CD4-positive, alpha-beta T cell treated with Interleukin-12 subunit alpha and Interleukin-12 subunit beta, for 1 hour (primary cell): Measurements from ENCODE around the gene MAPK12.

Experiments
- DNase-seq: peaks from one replicate; pipeline ENCODE4 v3.0.0-alpha.2; 2020

Gene MAPK12

DNA sequence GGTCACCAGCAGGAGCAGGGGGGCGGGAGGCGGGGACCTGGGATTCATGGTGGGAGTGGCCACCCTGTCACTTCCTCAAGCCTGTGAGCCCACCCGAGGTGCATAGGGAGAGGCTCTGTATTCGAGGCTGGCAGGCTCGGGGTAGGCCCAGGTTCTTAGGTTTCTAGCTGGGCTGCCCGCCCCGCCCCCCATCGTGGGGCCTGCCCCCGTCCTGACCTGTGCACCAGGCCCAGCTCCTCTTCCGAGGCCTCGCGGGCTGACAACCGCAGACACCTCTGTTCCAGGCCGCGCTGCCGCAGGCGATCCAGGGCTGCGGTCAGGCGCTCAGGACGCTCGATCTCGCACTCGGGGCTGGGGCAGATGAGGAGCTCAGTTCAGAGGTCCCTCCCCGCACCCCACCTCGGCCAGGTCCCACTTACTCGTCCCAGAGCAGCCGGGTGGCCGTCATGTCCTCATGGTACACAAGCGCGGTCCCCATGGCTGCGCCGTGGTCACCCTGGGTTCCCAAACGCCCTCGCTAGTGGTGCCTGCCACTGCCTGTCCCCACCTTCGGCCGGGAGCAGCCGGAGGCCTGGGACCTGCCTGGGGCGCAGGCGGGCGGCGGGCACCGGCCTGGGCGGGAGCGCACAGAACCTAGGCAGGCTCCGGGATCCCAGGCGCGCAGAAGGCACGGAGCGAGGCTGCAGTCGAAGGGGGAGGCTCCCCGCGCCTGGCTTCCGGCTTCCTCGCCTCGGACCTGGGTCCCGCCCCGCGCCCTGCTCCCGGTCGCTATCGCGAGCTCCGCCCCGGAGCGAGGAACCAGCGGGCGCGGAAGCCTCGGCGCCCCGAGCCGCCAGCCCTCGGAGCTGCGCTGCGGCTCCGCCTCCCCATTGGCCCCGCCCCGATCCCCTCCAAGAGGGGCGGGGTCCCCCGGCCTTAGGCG, 10.7 kb downstream of the MAPK12 start, which contains the start of gene HDAC10:
TSS of gene HDAC10 (minus strand) at position 711 of the 922 bp plus-strand sequence. CDS start at position 478, 233 bp downstream.
- DNase-seq = peak; percentile 86

GRCh38 chr22:50250249-50250554, 11.3 kb downstream of the MAPK12 start:
- no peak for DNase-seq

GRCh38 chr22:50249341-50250248, 11.9 kb downstream of the MAPK12 start:
- DNase-seq = no peak

DNA sequence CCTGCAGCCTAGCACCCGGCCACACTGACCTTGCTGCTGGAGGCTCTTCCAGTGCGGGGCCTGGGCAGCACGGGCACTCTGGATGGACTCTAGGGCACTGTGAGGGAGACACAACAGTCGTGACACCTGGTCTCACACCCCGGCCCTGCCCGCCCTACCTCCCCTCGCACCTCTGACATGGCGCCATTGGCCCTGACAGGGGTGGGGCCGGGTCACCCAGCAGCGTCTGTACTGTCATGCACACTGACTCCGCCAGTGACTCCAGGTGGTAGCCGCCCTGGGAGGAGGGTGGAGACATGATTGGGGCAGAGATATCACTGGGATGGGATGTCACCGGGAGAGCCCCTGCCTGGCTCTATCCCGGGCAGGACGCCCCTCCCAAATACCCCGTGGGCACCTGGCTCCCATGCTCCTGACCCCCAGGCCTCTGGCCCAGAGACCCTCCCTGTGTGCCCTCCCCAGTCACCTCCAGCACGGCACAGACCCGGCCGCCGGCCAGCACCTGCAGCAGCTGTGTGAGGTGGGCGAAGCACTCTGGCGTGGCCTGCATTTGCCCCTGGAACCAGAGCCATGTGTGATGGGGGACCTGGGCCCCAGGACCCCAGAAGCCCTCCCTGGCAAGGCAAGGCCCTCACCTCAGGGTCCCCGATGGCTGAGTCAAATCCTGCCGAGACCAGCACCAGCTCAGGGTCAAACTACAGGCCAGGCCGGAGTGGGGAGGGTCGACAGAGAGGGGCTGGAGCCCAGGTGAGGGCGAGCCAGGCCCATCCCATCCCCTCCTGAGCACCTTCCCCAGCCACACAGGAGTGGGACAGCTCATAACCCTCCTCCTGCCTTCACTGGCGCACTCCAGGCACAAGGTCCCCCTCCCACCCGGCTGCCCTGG, 13.0 kb downstream of the MAPK12 start:
- DNase-seq = no peak

- peak; percentile 81 for DNase-seq
Observed at GRCh38 chr22:50247748-50248147, 13.7 kb downstream of the MAPK12 start.

- DNase-seq = no peak
Observed at GRCh38 chr22:50246242-50247175, 15.0 kb downstream of the MAPK12 start.

GRCh38 chr22:50245214-50246072, 16.0 kb downstream of the MAPK12 start:
- DNase-seq = no peak

GRCh38 chr22:50244420-50245213, 16.9 kb downstream of the MAPK12 start, which contains the start of gene TUBGCP6:
Gene TUBGCP6, minus strand, starts transcription at chr22:50245023. Its CDS starts 564 bp downstream, at chr22:50244459.
- peak; percentile 92 for DNase-seq

DNA sequence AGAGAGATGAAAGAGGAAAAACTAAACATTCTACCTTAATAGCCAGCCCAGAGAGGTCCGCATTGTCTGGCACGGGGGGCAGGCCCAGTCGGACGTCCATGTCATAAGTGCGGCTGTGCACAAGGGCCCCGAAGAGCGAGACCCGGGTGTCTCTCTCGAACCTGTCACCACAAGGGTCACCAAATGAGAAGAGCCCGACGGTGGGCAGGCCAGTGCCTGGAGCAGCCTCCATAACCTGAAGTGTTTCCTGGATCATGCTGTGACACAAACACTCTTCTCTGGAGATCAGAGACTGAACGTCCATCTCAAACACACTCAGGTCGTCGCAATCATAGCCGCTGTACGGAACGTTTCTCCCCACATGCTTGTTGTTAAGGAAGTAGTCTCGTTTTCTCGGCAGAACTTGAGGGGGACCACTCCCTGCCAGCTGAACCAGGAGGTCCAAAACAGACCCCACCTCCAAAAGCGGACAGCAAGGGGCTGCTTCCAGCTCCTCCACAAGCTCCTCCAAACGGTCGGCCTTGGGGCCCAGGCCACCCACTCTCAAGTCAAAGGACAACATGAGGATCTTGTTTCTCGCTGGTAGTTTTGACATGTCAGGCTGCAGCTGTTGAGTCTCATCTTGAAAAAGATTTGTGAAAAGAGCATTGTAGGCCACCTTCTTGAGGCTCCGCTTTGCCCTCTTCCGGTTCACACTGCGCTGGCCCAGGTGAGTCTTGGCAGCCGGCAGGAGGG, 17.6 kb downstream of the MAPK12 start:
- no peak for DNase-seq

DNA sequence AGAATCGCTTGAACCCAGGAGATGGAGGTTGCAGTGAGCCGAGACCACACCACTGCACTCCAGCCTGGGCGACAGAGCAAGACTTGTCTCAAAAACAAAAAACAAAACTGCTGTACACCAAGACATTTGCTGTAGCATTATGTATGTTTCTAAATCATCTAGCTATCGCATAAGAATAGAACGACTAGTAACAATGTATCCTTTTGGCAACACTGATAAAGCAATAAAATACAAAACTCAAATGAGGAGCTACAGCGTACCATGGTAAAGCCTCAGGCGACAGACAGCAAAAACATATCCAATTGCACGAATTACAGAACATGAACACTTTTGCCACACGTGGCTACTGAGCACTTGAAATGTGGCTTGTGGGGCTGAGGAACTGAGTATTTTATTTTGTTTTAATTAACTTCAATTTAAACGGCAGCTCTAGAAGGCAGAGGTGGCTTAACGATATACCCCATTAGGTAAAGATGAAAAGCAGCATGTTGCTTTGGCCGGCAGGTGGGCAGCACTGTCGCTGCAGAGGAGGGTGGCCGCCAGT, 19.0 kb downstream of the MAPK12 start:
- DNase-seq = no peak

DNA sequence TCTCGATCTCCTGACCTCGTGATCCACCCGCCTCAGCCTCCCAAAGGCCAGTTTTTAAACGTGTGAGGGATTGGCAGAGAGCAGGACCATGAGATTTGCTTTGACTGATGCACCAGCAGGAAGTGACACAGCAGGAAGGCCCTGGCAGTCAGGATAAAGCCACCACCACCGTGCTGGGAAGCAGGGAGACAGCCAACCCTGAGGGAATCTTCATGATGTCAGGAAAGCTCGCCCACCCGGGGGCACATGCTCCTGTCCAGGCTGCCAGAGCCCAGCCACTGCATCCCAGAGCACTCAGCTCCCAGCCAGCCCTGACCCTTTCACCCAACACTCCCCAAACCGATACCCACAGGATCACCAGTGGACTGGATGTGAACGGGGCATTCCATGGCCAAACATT, 22.7 kb downstream of the MAPK12 start:
- no peak for DNase-seq

GRCh38 chr22:50236731-50237409, 24.6 kb downstream of the MAPK12 start:
- DNase-seq = no peak

DNA sequence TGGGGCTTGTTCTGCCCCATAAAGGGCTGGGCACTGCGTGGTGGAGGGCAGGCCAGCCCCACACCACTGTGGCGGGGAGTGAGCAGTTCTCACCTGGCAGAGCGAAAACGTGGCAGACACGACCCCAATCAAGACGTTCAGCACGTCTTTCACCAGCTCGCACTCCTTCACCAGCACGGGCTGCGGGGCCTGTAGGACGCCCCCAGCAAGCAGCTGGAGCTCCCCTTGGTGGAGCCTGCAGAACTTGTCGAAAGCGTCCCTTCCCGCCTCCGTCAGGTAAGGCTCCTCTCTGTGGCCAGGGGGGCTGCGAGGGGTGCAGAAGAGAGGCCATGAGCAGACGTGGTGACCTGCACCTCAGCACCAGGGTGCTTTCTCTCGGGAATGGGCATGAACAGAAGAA, 28.3 kb downstream of the MAPK12 start:
- DNase-seq = no peak

GRCh38 chr22:50232481-50233151, 28.9 kb downstream of the MAPK12 start:
- no peak for DNase-seq

DNA sequence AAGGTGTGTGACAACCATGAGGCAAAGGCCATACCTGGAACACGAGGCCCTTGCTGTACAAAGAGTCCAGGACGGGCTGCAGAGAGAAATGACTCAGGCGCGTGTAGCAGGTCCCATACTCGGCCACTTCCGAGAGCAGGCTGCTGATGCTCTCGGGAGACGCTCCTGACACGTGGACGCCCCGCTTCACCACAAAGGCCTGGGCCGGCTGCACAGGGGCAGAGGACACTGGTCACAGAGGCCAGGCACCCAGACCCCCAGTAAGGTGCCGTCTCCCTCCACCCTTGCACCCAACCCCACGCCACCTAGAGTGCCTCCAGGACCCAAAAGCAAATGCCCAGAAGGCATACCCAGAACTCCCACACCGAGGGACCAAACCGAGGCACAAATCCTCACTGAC, 32.1 kb downstream of the MAPK12 start:
- DNase-seq = no peak

DNA sequence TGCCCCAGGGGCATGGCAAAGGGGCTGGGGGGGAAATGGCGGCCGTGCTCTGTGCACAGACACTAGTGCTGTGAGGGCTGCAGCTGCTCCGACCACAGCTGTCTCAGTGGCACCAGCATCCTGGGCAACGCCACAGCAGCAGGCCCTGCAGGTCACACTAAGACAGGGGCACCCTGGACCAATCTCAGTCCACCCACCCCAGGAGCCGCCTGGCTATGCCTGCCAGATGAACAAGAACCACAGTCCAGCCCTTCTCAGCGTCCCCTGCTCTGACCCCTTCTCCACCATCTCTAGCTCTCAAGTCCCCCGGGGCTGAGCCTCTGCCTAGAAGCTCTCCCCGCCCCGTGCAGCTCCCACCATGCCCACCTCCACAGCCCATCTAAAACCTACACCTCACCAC, 33.1 kb downstream of the MAPK12 start:
- DNase-seq = no peak

DNA sequence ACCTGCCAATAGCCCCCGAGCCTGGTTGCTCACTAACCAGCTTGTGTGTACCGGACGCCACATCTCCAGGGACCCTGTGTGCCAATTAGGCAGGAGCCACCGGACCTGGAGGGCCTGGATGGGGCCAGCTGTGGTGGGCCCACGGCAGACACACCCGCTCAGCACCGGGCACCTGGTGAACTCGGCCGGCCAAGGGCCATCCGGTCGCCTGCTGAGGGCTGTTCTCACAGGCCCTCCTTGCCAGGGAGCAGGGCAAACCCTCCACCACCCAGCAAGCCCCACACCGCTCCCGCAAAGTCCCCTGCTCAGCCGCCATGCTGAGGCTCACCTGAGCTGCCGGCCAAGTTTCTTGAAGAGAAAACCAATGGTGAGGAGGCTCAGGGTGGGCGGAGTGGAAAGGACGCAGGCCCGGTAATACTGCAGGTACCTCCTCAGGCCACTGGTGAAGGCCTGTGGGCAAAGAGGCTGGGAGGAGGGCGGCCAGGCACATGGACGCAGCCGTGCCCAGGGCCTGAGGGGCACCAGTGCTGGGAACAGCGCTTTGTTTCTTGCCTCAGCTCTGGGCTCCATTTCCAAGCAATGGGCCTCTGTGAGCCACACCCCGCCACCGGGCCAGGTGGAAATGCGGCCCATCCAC, 33.8 kb downstream of the MAPK12 start:
- no peak for DNase-seq
